Ectodermal cell (in vitro differentiated cells): Measurements from ENCODE around the gene STN1.

ENCODE experiments used
- H3K27ac ChIP-seq: 2 replicates; pipeline ENCODE4 v1.7.0; 2013; ENCODE audit warnings: mild to moderate bottlenecking, low read depth, low read length; ENCODE audit not compliant: insufficient read depth, poor library complexity, severe bottlenecking
- H3K27me3 ChIP-seq: 2 replicates; pipeline ENCODE4 v1.7.0; 2013; ENCODE audit warnings: mild to moderate bottlenecking, low read length; ENCODE audit not compliant: insufficient read depth, control insufficient read depth, poor library complexity, severe bottlenecking
- H3K36me3 ChIP-seq: one replicate; pipeline ENCODE4 v1.7.0; 2013; ENCODE audit warnings: low read length; ENCODE audit not compliant: control insufficient read depth, insufficient read depth
- H3K4me1 ChIP-seq: one replicate; pipeline ENCODE4 v1.7.0; 2013; ENCODE audit warnings: low read length; ENCODE audit not compliant: control insufficient read depth, insufficient read depth
- H3K4me3 ChIP-seq: 2 replicates; pipeline ENCODE4 v1.7.0; 2013; ENCODE audit warnings: low read depth, low read length, control low read depth; ENCODE audit not compliant: insufficient read depth
- H3K9me3 ChIP-seq: 2 replicates; pipeline ENCODE4 v1.7.0; 2013; ENCODE audit warnings: mild to moderate bottlenecking, low read length, moderate library complexity; ENCODE audit not compliant: control insufficient read depth
- WGBS, 2 experiments: methylation state at CpG; one replicate each; pipeline ENCODE4 v1.1.7; 2013; ENCODE audit warnings: missing lambda C conversion rate in 2 of 2; 5-methylcytosine and 5-hydroxymethylcytosine counted together

STN1 gene

GRCh38 chr10:103872137-103872931 lies 45.6 kb downstream of the STN1 start:
- Histone ChIP-seq H3K4me3 (no peak overlapping the region), H3K9me3 (no peaks in the 10 kb centered on the region), H3K36me3 (no peaks in the 10 kb centered on the region), H3K27ac (no peak overlapping the region), H3K27me3 (no peaks in the 10 kb centered on the region), H3K4me1 (no peaks in the 10 kb centered on the region)
- 88 to 91% methylated on average over 15 to 16 of the region's 16 CpGs for WGBS, 2 experiments

- Histone ChIP-seq H3K4me3 (no peak overlapping the region), H3K9me3 (no peaks in the 10 kb centered on the region)
- 72 to 75% methylated on average over 7 of the region's 7 CpGs for WGBS, 2 experiments
Observed at GRCh38 chr10:103871006-103871405, 47.0 kb downstream of the STN1 start.

GRCh38 chr10:103870516-103870915 lies 47.5 kb downstream of the STN1 start:
- Histone ChIP-seq H3K9me3 (no peaks in the 10 kb centered on the region), H3K27ac (no peak overlapping the region), H3K27me3 (no peaks in the 10 kb centered on the region), H3K4me3 (no peak overlapping the region), H3K4me1 (no peaks in the 10 kb centered on the region), H3K36me3 (no peaks in the 10 kb centered on the region)
- WGBS, 2 experiments: 51 to 60% methylated on average over 8 of the region's 8 CpGs

More at GRCh38 chr10:103871006-103871405, 47.0 kb downstream of the STN1 start:
- Histone ChIP-seq H3K36me3 (no peaks in the 10 kb centered on the region), H3K4me1 (no peaks in the 10 kb centered on the region), H3K27me3 (no peaks in the 10 kb centered on the region), H3K27ac (no peak overlapping the region)

- Histone ChIP-seq H3K36me3 (no peaks in the 10 kb centered on the region), H3K4me3 (no peak overlapping the region), H3K27me3 (no peaks in the 10 kb centered on the region), H3K9me3 (no peaks in the 10 kb centered on the region), H3K27ac (no peak overlapping the region), H3K4me1 (no peaks in the 10 kb centered on the region)
- WGBS, 2 experiments: 88 to 91% methylated on average over 4 of the region's 4 CpGs
Observed at GRCh38 chr10:103869336-103869735, 48.6 kb downstream of the STN1 start.

GRCh38 chr10:103868200-103868599 lies 49.8 kb downstream of the STN1 start:
- 80 to 82% methylated on average over 1 of the region's 1 CpG for WGBS, 2 experiments
- H3K4me1 ChIP-seq: no peaks in the 10 kb centered on the region

GRCh38 chr10:103861505-103861904 lies 56.5 kb downstream of the STN1 start:
- no peaks in the 10 kb centered on the region for H3K36me3 ChIP-seq
- 89 to 99% methylated on average over 1 of the region's 1 CpG for WGBS, 2 experiments
- H3K4me1 ChIP-seq: no peaks in the 10 kb centered on the region
- peaks cover 10% of the 10 kb centered on the region for H3K27me3 ChIP-seq
- H3K9me3 ChIP-seq: no peaks in the 10 kb centered on the region
- H3K27ac ChIP-seq: no peak overlapping the region
- no peak overlapping the region for H3K4me3 ChIP-seq

More at GRCh38 chr10:103868200-103868599, 49.8 kb downstream of the STN1 start:
- H3K27ac ChIP-seq: no peak overlapping the region
- no peaks in the 10 kb centered on the region for H3K9me3 ChIP-seq
- H3K4me3 ChIP-seq: no peak overlapping the region
- H3K27me3 ChIP-seq: no peaks in the 10 kb centered on the region
- no peaks in the 10 kb centered on the region for H3K36me3 ChIP-seq

- Histone ChIP-seq H3K4me3 (no peak overlapping the region), H3K27me3 (peaks cover 27% of the 10 kb centered on the region), H3K36me3 (no peaks in the 10 kb centered on the region), H3K4me1 (peaks cover 5% of the 10 kb centered on the region), H3K27ac (no peak overlapping the region), H3K9me3 (no peaks in the 10 kb centered on the region)
- WGBS, 2 experiments: 60 to 64% methylated on average over 15 of the region's 15 CpGs
Observed at GRCh38 chr10:103859161-103860086, 58.6 kb downstream of the STN1 start.

GRCh38 chr10:103858360-103858759 lies 59.6 kb downstream of the STN1 start:
- H3K4me3 ChIP-seq: no peak overlapping the region
- H3K27ac ChIP-seq: no peak overlapping the region
- 91 to 95% methylated on average over 5 of the region's 5 CpGs for WGBS, 2 experiments
- H3K27me3 ChIP-seq: peaks cover 38% of the 10 kb centered on the region
- peaks cover 5% of the 10 kb centered on the region for H3K4me1 ChIP-seq
- no peaks in the 10 kb centered on the region for H3K9me3 ChIP-seq
- no peaks in the 10 kb centered on the region for H3K36me3 ChIP-seq

GRCh38 chr10:103856797-103857170 lies 61.2 kb downstream of the STN1 start:
- H3K9me3 ChIP-seq: no peaks in the 10 kb centered on the region
- no peak overlapping the region for H3K4me3 ChIP-seq
- H3K4me1 ChIP-seq: peaks cover 5% of the 10 kb centered on the region
- peaks cover 54% of the 10 kb centered on the region for H3K27me3 ChIP-seq
- whole genome bisulfite sequencing, 2 experiments: 85 to 86% methylated on average over 5 of the region's 5 CpGs
- no peaks in the 10 kb centered on the region for H3K36me3 ChIP-seq
- H3K27ac ChIP-seq: no peak overlapping the region
